Ovary (tissue), 3 donors: ENCODE data around the gene DENND4C.

Source experiments
- POLR2A ChIP-seq: fragments of 450-650 bp; IDR thresholded peaks from one replicate; pipeline ENCODE4 v1.6.1; 2017; ENCODE audit warnings: antibody characterized with exemption, mild to moderate bottlenecking, moderate library complexity
- TF ChIP-seq, protein P1 (sequence below), 3 donors: fragments of 450-650 bp in 2 of 3; fragments of 200-600 bp in 1 of 3; IDR thresholded peaks; one replicate each; pipeline versions ENCODE4 v1.5.1 to v1.8.0; 2016 to 2022; ENCODE audit warnings: antibody characterized with exemption in 3 of 3, mild to moderate bottlenecking in 1 of 3
- donor health status: DM: no; HTN: no; CAD: no.

DNA sequence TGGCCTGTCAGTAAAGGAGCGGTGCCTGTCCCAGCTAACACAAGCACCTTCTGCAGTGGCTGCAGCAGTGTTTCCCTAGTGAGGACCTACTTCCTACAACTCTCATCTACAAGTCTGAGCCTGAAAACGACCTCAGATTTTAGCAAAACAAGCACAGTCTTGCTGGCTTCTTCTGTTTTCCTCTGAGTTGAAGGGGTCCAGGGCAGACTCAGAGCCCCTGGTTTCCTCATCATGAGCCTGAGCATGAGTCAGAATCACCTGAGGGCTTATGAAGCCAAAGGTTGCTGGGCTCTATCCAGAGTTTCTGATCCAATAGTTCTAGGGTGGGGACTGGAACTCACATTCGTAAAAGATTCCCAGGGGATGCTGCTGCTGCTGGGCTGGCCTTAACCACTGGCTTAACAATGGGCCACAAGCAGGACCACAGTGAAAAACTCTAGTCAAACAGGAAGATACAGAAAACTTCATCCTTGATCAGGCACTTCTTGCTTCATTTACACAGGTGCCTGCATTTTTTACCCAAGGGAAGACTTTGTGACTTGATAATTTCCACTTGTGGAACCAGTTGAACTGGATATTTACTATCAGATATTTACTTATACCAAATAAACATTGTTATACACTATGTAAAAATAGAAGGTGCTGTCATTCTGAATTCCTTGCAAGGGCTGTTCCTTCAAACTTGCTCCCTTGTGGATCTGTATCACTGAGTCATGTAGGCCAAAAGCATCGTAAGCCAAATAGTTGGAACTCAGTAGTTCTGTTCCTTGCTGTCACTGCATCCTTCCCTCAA is 174.0 kb downstream of the DENND4C start:
- no peak for TF ChIP-seq POLR2A
- TF ChIP-seq, protein P1, sequence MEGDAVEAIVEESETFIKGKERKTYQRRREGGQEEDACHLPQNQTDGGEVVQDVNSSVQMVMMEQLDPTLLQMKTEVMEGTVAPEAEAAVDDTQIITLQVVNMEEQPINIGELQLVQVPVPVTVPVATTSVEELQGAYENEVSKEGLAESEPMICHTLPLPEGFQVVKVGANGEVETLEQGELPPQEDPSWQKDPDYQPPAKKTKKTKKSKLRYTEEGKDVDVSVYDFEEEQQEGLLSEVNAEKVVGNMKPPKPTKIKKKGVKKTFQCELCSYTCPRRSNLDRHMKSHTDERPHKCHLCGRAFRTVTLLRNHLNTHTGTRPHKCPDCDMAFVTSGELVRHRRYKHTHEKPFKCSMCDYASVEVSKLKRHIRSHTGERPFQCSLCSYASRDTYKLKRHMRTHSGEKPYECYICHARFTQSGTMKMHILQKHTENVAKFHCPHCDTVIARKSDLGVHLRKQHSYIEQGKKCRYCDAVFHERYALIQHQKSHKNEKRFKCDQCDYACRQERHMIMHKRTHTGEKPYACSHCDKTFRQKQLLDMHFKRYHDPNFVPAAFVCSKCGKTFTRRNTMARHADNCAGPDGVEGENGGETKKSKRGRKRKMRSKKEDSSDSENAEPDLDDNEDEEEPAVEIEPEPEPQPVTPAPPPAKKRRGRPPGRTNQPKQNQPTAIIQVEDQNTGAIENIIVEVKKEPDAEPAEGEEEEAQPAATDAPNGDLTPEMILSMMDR (IDR thresholded peaks at IDR 0.05) = no peak
